Panc1 (cell line): ENCODE results near the gene HYAL1. TPM values are rescaled to one million over a fixed set of nuclear protein-coding genes. Genes with fewer than 3 reads are reported as not detected.
"Not testable (repeated sequence)": the region's sequence is repeated elsewhere in the genome, so short reads cannot be mapped to it uniquely, and the experiment has no call there.

ENCODE experiments used
- ATAC-seq: fragments of 200-7000 bp; cut with Tn5 transposase; 2 replicates; pipeline ENCODE4 v1.9.1; 2020; ENCODE audit warnings: mild to moderate bottlenecking, moderate library complexity
- BruUV-seq: library from RNA; stranded (reverse); fragments of 400-500 nt; replicated peaks from 2 replicates; lab custom pipeline; 2021; lab: Mats Ljungman, UMichigan
- CTCF ChIA-PET: fragments of 300-600 bp; sonication (Branson Sonifier 250); formaldehyde crosslinking; loops from one replicate; lab custom pipeline; 2022; ENCODE audit warnings: antibody characterized with exemption; lab: Charles Lee
- POLR2A ChIA-PET: fragments of 300-600 bp; sonication (Branson Sonifier 250); formaldehyde crosslinking; loops from one replicate; lab custom pipeline; 2022; ENCODE audit warnings: antibody characterized with exemption; lab: Charles Lee
- DNase-seq: peaks from one replicate; pipeline ENCODE4 v3.0.0-alpha.2; 2010; ENCODE audit warnings: low read depth, low spot score
- H3K27ac ChIP-seq: 2 replicates; pipeline ENCODE4 v1.5.1; 2011; ENCODE audit warnings: mild to moderate bottlenecking, low read length, inconsistent platforms
- H3K27me3 ChIP-seq: fragments of 200-500 bp; sonication (Bioruptor generic); 2 replicates; pipeline ENCODE4 v1.6.0; 2014; ENCODE audit warnings: low read length, inconsistent platforms; ENCODE audit not compliant: control insufficient read depth, insufficient read depth
- H3K36me3 ChIP-seq: fragments of 200-500 bp; sonication (Bioruptor generic); 2 replicates; pipeline ENCODE4 v1.5.1; 2014; ENCODE audit warnings: inconsistent platforms, mild to moderate bottlenecking, low read length, moderate library complexity; ENCODE audit not compliant: control insufficient read depth, insufficient read depth
- H3K4me1 ChIP-seq: 2 replicates; pipeline ENCODE4 v1.5.1; 2011; ENCODE audit warnings: inconsistent platforms, mild to moderate bottlenecking, low read length, moderate library complexity; ENCODE audit not compliant: control insufficient read depth, insufficient read depth
- H3K4me3 ChIP-seq, 2 experiments: 2 replicates each; pipeline ENCODE4 v1.5.1; 2011 to 2012; ENCODE audit warnings: low read depth in 2 of 2, low read length in 2 of 2, mild to moderate bottlenecking in 2 of 2, inconsistent platforms in 1 of 2, moderate library complexity in 1 of 2
- H3K9me3 ChIP-seq: fragments of 200-500 bp; sonication (Bioruptor generic); 2 replicates; pipeline ENCODE4 v1.5.1; 2014; ENCODE audit warnings: low read depth, mild to moderate bottlenecking, inconsistent platforms, low read length, moderate library complexity; ENCODE audit not compliant: control insufficient read depth, insufficient read depth
- POLR2AphosphoS5 ChIP-seq: IDR thresholded peaks from 2 replicates; pipeline ENCODE4 v1.6.1; 2012; ENCODE audit warnings: mild to moderate bottlenecking, low read depth, low read length, moderate library complexity
- SIN3A ChIP-seq: IDR thresholded peaks from 2 replicates; pipeline ENCODE4 v1.6.1; 2012; ENCODE audit warnings: low read depth, mild to moderate bottlenecking, low read length, moderate library complexity, borderline replicate concordance; ENCODE audit not compliant: insufficient read depth
- TCF7L2 ChIP-seq: IDR thresholded peaks from 2 replicates; pipeline ENCODE4 v1.6.1; 2011; ENCODE audit warnings: mild to moderate bottlenecking, low read depth, low read length, inconsistent platforms
- in situ Hi-C: cut with HindIII; loops from 2 replicates; pipeline ENCODE4 v1.10.0; 2016; ENCODE audit warnings: low sequenced_read_pairs, low pct_unique_long_range_greater_than_20kb
- intact Hi-C: fragments of 100-400 bp; cut with micrococcal nuclease; formaldehyde crosslinking; loops from one replicate; pipeline ENCODE4 v1.10.0; 2022; ENCODE audit not compliant: unreplicated experiment
- total RNA-seq: library from RNA; stranded (reverse); gene quantifications from one replicate; pipeline ENCODE4 v1.2.1, GENCODE V29; 2021; ENCODE audit not compliant: unreplicated experiment
- TF ChIP-seq, protein P1 (sequence below), 2 experiments: IDR thresholded peaks; 2 replicates each; pipeline ENCODE4 v1.6.1; 2011 to 2012; ENCODE audit warnings: low read depth in 2 of 2, control low read depth in 1 of 2, low read length in 1 of 2, mild to moderate bottlenecking in 1 of 2, moderate library complexity in 1 of 2; ENCODE audit not compliant: insufficient read depth in 1 of 2
- TF ChIP-seq, protein P2 (sequence below): fragments of 450-650 bp; IDR thresholded peaks from 2 replicates; pipeline ENCODE4 v1.5.1; 2017; ENCODE audit warnings: mild to moderate bottlenecking

HYAL1 gene
- total RNA-seq, 1 experiment from 2014 or later: 0.18 TPM

DNA sequence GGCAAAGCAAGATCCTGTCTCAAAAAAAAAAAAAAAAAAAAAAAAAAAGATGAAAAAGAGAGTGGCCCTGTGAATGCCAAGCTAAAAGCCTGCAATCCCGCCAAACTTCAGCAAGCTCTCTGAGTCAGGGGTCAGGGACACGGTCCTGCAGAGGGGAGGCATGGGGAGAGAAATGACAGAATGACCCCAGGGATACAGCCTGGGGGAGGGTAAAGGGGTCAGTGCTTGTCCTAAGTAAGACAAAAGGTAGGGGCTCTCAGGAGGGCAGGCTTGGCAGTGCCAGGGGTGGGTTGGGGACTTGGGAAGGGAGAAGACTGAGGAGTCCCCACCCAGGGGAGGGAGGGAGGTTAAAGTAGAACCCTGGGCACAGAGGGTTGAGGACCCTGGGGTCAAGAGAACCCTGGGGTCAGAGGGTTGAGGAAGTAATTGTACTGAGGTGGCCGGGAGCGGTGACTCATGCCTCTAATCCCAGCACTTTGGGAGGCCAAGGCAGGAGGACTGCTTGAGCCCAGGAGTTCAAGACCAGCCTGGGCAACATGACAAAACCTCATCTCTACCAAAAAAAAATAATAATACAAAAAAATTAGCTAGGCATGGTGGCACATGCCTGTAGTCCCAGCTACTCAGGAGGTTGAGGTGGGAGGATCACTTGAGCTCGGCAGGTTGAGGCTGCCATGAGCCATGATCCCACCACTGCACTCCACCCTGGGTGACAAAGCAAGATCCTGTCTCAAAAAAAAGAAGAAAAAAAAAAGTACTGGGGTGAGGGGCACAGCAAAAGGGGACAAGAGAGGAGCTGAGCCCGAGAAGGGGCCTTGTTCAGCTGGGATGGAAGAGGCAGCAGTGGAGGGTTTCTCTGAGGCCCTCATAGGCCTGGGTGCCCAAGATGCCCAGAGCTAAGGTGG lies 39.6 kb downstream of the HYAL1 start:
- Histone ChIP-seq H3K27me3 (no peaks in the 10 kb centered on the region), H3K27ac (no peak overlapping the region), H3K4me1 (peaks cover 9% of the 10 kb centered on the region), H3K9me3 (no peaks in the 10 kb centered on the region), H3K36me3 (no peaks in the 10 kb centered on the region), H3K4me3 (no peak overlapping the region)
- TF ChIP-seq TCF7L2: no peak
- TF ChIP-seq, protein P1, sequence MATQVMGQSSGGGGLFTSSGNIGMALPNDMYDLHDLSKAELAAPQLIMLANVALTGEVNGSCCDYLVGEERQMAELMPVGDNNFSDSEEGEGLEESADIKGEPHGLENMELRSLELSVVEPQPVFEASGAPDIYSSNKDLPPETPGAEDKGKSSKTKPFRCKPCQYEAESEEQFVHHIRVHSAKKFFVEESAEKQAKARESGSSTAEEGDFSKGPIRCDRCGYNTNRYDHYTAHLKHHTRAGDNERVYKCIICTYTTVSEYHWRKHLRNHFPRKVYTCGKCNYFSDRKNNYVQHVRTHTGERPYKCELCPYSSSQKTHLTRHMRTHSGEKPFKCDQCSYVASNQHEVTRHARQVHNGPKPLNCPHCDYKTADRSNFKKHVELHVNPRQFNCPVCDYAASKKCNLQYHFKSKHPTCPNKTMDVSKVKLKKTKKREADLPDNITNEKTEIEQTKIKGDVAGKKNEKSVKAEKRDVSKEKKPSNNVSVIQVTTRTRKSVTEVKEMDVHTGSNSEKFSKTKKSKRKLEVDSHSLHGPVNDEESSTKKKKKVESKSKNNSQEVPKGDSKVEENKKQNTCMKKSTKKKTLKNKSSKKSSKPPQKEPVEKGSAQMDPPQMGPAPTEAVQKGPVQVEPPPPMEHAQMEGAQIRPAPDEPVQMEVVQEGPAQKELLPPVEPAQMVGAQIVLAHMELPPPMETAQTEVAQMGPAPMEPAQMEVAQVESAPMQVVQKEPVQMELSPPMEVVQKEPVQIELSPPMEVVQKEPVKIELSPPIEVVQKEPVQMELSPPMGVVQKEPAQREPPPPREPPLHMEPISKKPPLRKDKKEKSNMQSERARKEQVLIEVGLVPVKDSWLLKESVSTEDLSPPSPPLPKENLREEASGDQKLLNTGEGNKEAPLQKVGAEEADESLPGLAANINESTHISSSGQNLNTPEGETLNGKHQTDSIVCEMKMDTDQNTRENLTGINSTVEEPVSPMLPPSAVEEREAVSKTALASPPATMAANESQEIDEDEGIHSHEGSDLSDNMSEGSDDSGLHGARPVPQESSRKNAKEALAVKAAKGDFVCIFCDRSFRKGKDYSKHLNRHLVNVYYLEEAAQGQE (IDR thresholded peaks at IDR 0.05; ENCODE audit: insufficient read depth in 1 of 2, low read depth in 2 of 2, low read length in 1 of 2): no peak
- TF ChIP-seq, protein P2, sequence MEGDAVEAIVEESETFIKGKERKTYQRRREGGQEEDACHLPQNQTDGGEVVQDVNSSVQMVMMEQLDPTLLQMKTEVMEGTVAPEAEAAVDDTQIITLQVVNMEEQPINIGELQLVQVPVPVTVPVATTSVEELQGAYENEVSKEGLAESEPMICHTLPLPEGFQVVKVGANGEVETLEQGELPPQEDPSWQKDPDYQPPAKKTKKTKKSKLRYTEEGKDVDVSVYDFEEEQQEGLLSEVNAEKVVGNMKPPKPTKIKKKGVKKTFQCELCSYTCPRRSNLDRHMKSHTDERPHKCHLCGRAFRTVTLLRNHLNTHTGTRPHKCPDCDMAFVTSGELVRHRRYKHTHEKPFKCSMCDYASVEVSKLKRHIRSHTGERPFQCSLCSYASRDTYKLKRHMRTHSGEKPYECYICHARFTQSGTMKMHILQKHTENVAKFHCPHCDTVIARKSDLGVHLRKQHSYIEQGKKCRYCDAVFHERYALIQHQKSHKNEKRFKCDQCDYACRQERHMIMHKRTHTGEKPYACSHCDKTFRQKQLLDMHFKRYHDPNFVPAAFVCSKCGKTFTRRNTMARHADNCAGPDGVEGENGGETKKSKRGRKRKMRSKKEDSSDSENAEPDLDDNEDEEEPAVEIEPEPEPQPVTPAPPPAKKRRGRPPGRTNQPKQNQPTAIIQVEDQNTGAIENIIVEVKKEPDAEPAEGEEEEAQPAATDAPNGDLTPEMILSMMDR: no peak
- TF ChIP-seq POLR2AphosphoS5: no peak
- TF ChIP-seq SIN3A: no peak
- no TSS peak for BruUV-seq
- ATAC-seq (no peak), DNase-seq (no peak)
- in situ Hi-C loops (no loop called here), intact Hi-C loops (loop anchor here (10.0 kb wide), 1 partner anchor 69 kb away; the partner anchor contains the start of gene GNAT1)
- POLR2A ChIA-PET: interaction anchor here (0.5 kb wide), 1 partner anchor 65 kb away, joined by 5 read pairs; no protein-coding TSS in a partner anchor
- CTCF ChIA-PET: no interaction called here

DNA sequence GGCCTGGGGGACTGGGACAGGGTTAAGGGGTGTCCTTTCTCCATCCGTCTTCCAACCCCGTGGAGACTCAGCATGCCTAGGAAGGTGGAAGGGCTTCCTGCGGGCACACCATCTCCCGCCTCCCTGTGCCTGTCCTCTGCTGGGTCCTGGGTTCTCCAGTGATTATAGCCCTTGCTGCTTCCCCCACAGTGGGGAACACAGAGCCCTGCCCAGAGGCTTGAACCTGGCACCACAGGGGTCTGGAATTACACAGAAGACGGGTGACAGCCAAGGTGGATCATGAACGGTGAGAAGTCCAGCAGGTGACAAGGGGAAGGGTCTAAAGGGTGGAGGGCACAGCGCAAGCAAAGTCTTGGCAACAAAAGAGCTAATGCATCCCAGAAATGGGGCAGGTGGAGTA lies 40.6 kb downstream of the HYAL1 start:
- Histone ChIP-seq H3K36me3 (no peaks in the 10 kb centered on the region), H3K4me1 (peaks cover 9% of the 10 kb centered on the region), H3K27me3 (no peaks in the 10 kb centered on the region), H3K4me3 (no peak overlapping the region), H3K9me3 (no peaks in the 10 kb centered on the region), H3K27ac (no peak overlapping the region)
- ChIA-PET CTCF (no interaction called here), POLR2A (no interaction called here)
- intact Hi-C loops (loop anchor here (10.0 kb wide), 1 partner anchor 68 kb away; the partner anchor contains the start of gene GNAT1), in situ Hi-C loops (no loop called here)
- DNase-seq (no peak), ATAC-seq (no peak)
- TF ChIP-seq, protein P2: no peak
- TF ChIP-seq POLR2AphosphoS5: no peak
- TF ChIP-seq, protein P1 (IDR thresholded peaks at IDR 0.05; ENCODE audit: insufficient read depth in 1 of 2, low read depth in 2 of 2, low read length in 1 of 2): no peak
- TF ChIP-seq TCF7L2: no peak
- TF ChIP-seq SIN3A: no peak
- BruUV-seq: no TSS peak

DNA sequence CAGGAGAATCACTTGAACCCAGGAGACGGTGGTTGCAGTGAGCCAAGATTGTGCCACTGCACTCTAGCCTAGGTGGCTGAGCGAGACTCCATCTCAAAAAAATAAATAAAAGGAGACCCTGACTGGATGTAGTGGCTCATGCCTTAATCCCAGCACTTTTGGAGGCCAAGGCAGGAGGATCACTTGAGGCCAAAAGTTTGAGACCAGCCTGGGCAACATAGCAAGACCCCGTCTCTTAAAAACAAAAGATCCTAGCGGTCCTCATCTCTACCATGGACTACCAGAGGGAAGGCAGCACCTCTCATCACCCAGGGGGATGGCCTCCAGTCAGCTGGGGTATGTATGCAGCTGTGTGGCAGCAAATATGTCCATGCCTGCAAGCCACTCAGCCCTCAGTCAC lies 41.2 kb downstream of the HYAL1 start:
- H3K36me3 ChIP-seq, CTCF ChIA-PET, H3K27ac ChIP-seq, BruUV-seq, ATAC-seq, H3K4me1 ChIP-seq, H3K9me3 ChIP-seq, H3K27me3 ChIP-seq, POLR2A ChIA-PET, DNase-seq, H3K4me3 ChIP-seq, in situ Hi-C loops: not testable (repeated sequence)
- intact Hi-C loops: loop anchor here (10.0 kb wide), 1 partner anchor 67 kb away; the partner anchor contains the start of gene GNAT1
